NCI-H1694 treated with DMSO at 0.1 percent for 48 hours (cell line): Measurements from ENCODE around the gene STIM2.
"Not testable (repeated sequence)": the region's sequence is repeated elsewhere in the genome, so short reads cannot be mapped to it uniquely, and the experiment has no call there.

ENCODE experiments used
- DNase-seq: peaks from one replicate; lab custom pipeline; 2025; lab: John Stamatoyannopoulos, UW

STIM2 gene

DNA sequence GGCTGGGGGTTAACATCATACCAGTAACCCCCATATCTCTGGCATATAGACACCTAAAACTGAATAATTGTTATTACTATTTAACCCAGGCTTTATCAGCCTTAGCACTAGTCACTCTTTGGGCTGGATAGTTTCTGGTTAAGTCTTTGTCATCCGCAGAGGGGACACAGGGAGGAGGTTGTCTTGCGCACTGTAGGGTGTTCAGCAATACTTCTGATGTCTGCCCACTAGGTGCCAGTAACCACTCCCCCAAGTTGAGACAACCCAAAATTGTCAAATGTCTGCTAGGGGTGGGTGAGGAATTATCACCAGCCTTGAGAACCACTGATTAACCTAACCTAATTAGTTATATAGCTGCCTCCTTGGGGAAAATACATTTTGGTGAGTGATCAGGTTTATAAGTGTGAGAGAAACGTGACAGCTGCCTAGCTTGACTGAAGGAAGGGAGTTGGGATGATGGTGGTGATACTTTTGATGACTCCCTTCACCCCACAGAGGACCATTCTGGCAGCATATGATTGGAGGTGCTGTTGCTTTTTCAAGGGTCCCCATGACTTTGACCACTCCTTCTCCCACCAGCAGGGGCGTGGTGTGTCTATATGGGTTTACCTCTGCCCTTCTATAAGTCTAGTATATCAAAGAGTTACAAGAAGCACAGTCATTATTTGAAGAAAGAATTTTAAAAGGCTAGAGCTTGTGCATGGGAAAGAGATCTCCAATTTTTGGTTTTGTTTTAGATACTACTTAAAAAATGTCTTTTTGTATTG is 140.9 kb downstream of the STIM2 start:
- no peak for DNase-seq

DNA sequence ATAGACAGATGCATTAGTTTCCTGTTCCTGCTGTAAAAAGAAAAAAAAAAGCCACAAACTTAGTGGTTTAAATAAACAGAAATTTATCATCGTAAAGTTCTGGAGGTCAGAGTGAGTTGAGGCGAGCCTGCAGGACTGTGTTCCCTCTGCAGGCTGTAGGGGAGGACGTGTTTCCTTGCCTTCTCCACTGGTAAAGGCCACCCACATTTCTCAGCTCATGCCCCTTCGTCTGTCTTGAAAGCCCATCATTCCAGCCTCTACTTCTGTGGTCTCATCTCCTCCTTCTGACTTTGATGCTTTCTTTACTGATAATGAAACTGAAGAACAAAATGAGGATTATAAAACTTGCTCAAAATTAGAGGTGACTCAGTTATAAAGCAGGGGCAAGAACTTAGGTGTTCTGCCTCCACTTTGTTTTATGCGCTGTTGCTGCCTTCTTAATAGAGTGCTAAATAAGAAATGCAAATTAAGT is 143.0 kb downstream of the STIM2 start:
- no peak for DNase-seq

- no peak for DNase-seq
These were observed 144.9 kb downstream of the STIM2 start for GRCh38 chr4:27005501-27005900.

DNA sequence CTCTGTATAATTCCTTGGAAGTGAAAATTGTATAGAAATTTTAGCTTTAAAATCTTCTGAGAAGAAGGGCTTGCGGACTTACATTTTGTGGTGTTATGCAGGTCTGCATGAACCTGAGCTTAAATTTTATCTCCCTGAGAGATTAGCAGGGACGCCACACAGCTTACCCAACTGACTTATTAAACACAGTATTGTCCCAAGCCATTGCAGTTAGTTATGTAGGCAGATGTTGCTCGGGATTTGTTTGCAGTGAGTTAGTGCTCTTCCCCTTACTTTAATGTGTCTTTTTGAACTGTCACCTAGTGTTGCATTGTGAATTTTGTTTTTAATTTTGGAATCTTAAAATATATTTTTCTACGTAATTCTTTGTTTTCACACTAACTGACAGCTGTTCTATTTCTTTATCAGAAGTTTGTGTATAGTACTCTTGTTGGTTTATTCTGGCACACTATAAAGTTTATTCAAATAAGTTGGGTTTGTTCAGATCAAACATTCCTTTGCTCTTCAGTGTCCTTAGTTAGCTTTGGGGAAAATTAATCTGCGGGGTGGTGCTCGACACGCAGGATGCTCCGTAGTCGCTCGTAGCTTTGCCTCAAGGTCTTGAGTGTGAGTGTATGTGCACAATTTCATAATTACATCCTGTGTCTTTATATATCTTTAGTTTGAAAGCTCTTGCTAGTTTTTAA is 145.4 kb downstream of the STIM2 start:
- DNase-seq = no peak

GRCh38 chr4:27006646-27007045 is 146.0 kb downstream of the STIM2 start:
- DNase-seq = no peak

- no peak for DNase-seq
These were observed 146.9 kb downstream of the STIM2 start for GRCh38 chr4:27007507-27007906.

- no peak for DNase-seq
These were observed 148.0 kb downstream of the STIM2 start for GRCh38 chr4:27008679-27009078.

GRCh38 chr4:27009539-27009938 is 148.9 kb downstream of the STIM2 start:
- no peak for DNase-seq

GRCh38 chr4:27010334-27010940 is 149.8 kb downstream of the STIM2 start:
- DNase-seq = peak; percentile 51

- no peak for DNase-seq
These were observed 150.8 kb downstream of the STIM2 start for GRCh38 chr4:27011401-27011800.

GRCh38 chr4:27013012-27013411 is 152.4 kb downstream of the STIM2 start:
- no peak for DNase-seq

- no peak for DNase-seq
These were observed 155.9 kb downstream of the STIM2 start for GRCh38 chr4:27016551-27016950.

GRCh38 chr4:27017623-27018022 is 157.0 kb downstream of the STIM2 start:
- DNase-seq = no peak

- DNase-seq = no peak
These were observed 157.4 kb downstream of the STIM2 start for GRCh38 chr4:27018076-27018475.

- no peak for DNase-seq
These were observed 158.3 kb downstream of the STIM2 start for GRCh38 chr4:27018910-27019309.

DNA sequence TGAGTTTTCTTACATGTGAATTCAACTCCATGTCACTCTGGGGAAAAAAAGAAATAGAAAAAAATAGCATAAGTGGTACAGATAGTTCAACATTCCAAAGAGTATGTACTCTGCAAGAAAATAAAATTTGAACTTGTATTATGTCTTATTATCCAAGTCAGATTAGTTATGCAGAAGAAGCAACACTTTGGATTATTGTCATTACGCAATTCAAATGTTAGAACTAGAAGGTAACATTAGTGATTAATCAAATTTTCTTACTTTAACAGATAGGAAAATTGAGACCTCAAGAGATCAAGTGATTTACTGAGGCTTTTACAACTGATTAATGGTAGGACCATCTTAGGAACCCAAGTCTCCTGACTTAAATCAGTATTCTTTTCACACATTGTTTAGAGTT is 159.1 kb downstream of the STIM2 start:
- no peak for DNase-seq

- no peak for DNase-seq
These were observed 159.6 kb downstream of the STIM2 start for GRCh38 chr4:27020203-27020602.

GRCh38 chr4:27020603-27021002 is 160.0 kb downstream of the STIM2 start:
- DNase-seq = no peak

DNA sequence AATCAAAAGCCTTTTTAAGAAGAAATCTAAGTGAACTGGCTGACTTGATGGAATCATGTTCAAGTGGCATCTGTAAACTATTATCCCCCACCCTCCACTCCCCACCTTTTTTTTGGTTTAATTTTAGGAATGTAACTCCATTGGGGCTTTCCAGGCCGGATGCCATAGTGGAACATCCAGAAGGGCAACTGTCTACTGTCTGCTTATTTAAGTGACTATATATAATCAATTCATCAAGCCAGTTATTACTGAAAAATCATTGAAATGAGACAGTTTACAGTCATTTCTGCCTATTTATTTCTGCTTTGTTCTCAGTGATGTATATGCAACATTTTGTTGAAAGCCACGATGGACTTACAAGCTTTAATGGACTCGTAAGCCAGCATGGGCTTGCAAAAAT is 162.3 kb downstream of the STIM2 start:
- no peak for DNase-seq

DNA sequence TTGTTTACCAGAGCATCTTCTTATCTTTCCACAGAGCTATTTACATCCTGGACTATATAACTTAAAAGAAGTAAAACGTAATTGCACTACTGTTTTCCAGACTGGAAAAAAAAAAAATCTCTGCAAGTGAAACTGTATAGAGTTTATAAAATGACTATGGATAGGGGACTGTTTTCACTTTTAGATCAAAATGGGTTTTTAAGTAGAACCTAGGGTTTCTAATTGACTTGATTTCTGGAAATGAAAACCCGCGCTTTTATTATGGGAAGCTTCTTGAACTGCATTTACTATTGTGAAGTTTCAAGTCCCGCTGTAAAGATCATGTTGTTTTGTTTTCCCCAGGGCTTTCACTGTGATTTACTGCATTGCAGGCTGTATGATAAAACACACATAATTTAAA is 162.7 kb downstream of the STIM2 start:
- no peak for DNase-seq

DNA sequence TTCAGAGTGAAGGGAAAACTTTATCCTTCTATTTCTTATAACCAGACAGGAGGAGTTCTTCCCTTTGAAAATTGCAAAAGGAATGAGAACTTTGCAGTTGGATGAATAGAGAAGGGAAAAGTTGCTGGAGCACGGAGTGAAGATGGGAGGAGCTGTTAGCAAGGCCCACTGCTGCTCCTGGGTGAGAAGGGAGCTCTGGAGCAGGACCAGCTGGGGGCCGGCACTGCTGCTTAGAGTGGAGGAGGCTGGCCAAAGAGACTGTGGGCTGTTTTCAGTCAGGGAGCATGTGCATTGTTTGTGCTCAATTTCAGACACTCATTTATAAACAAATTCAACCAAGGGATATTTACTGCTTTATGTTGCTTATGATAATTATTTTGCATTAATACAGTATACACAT is 164.2 kb downstream of the STIM2 start:
- DNase-seq = no peak

GRCh38 chr4:27027428-27027827 is 166.8 kb downstream of the STIM2 start:
- no peak for DNase-seq

- not testable (repeated sequence) for DNase-seq
These were observed 174.5 kb downstream of the STIM2 start for GRCh38 chr4:27035127-27035526.
